ENCODE data around the gene CCDC24. TPM values are rescaled to one million over a fixed set of nuclear protein-coding genes. Genes with fewer than 3 reads are reported as not detected.

Gene CCDC24
- polyA plus RNA-seq, 2 of the 4 experiments (the other 2 are of a cell fraction), result 2.0 to 10.2 TPM

DNA sequence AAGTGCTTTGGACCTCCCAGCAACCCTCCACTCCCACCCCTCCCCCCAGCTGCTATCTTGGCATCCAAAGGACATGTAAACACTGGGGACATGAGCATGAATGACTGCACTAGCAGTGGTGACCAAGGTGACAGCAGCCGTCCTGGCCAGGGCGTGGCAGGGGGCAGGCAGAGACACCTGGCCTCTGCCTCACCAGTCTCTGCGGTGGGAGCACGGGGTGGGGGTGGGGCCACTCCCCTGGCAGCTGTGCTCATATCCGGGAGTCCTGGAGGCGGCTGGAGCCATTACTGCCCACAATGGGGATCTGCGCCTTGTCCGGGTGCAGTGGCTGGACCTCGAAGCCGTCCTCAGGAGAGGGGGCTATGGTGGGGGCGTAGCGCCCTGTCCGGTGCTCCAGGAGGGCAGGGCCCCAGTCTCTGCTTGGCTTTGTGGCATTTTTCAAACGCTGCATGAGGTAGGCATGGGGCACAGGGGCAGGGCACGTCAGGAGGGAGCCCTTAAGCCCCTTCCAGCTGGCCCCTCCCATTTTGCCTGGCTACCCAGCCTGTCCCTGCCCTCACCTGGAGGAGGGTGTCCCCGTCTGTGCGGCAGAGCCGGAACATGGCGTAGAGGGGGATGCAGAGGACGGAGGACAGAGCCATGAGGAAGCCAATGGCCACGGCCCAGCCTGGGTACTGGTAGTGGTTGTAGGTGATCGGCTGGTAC, 6.0 kb downstream of the CCDC24 start:
- FAIRE-seq (no peak), ATAC-seq (no peak), DNase-seq (ENCODE audit: low read depth in 1 of 2, low spot score in 1 of 2) (no peak)
- 90% methylated on average over 7 of the region's 22 CpGs for WGBS (ENCODE audit: missing lambda C conversion rate)
- no peaks in the 10 kb centered on the region for H3K9me3 ChIP-seq
- TF ChIP-seq FOSB (CRISPR knock-in tag; IDR thresholded peaks at IDR 0.05) (no peak), ZC3H11A (IDR thresholded peaks at IDR 0.05) (no peak), CBX8 (IDR thresholded peaks at IDR 0.05) (no peak)
- TF ChIP-seq, protein P1, sequence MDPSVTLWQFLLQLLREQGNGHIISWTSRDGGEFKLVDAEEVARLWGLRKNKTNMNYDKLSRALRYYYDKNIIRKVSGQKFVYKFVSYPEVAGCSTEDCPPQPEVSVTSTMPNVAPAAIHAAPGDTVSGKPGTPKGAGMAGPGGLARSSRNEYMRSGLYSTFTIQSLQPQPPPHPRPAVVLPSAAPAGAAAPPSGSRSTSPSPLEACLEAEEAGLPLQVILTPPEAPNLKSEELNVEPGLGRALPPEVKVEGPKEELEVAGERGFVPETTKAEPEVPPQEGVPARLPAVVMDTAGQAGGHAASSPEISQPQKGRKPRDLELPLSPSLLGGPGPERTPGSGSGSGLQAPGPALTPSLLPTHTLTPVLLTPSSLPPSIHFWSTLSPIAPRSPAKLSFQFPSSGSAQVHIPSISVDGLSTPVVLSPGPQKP (IDR thresholded peaks at IDR 0.05; ENCODE audit: low read depth, low read length), result no peak
- TF ChIP-seq, protein P2, sequence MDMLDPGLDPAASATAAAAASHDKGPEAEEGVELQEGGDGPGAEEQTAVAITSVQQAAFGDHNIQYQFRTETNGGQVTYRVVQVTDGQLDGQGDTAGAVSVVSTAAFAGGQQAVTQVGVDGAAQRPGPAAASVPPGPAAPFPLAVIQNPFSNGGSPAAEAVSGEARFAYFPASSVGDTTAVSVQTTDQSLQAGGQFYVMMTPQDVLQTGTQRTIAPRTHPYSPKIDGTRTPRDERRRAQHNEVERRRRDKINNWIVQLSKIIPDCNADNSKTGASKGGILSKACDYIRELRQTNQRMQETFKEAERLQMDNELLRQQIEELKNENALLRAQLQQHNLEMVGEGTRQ (IDR thresholded peaks at IDR 0.05), result no peak
- no peak overlapping the region for H3K4me3 ChIP-seq
- POLR2A ChIA-PET, result no interaction called here
- H3K4me1 ChIP-seq, result 0 out of 3 replicates have a peak, but pooled peaks cover 3% of the 10 kb centered on the region
- H3K4me2 ChIP-seq, result no peak overlapping the region
- CTCF ChIA-PET, result interaction anchor here (0.5 to 11.5 kb wide), 4 partner anchors 9 to 51 kb away, joined by 3 to 412 read pairs (median 4); partner anchors contain the start of gene SLC6A9
- H3K27ac ChIP-seq, result no peak overlapping the region

DNA sequence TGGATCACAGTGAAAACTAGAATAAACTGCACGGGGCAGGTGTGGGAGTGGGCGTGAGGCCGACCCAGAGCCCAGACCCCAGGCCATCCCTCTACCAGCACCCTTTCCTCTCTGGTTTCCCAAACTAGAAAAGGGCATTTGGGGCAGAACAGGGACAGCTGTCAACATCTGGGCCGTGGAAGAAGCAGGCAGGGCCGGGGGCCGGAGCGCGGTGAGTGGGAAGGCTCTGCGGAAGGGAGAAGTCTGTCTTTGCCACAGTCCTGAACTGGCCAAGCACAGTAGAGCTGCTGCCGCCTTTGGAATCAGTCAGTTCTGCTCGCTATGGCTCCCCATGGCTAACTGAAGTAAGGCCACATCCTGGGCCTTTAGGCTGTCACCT, 6.6 kb downstream of the CCDC24 start:
- H3K4me2 ChIP-seq, result no peak overlapping the region
- ChIA-PET CTCF (interaction anchor here (0.5 to 11.5 kb wide), 4 partner anchors 9 to 50 kb away, joined by 3 to 412 read pairs (median 8); partner anchors contain the start of gene SLC6A9), POLR2A (no interaction called here)
- H3K4me3 ChIP-seq, result no peak overlapping the region
- 0 out of 3 replicates have a peak, but pooled peaks cover 3% of the 10 kb centered on the region for H3K4me1 ChIP-seq
- 91% methylated on average over 11 of the region's 11 CpGs for WGBS (ENCODE audit: missing lambda C conversion rate)
- DNase-seq (ENCODE audit: low read depth in 1 of 2, low spot score in 1 of 2) (no peak), FAIRE-seq (no peak), ATAC-seq (no peak)
- no peak for TF ChIP-seq MAZ (IDR thresholded peaks at IDR 0.05; ENCODE audit: borderline replicate concordance, low read depth, low read length)
- TF ChIP-seq GATA3 (IDR thresholded peaks at IDR 0.05; ENCODE audit: borderline replicate concordance), result no peak
- no peak for TF ChIP-seq HEYL (CRISPR knock-in tag; IDR thresholded peaks at IDR 0.05)
- no peak for TF ChIP-seq HOXB13 (CRISPR knock-in tag; IDR thresholded peaks at IDR 0.05; ENCODE audit: low read depth)
- TF ChIP-seq SREBF2 (IDR thresholded peaks at IDR 0.05), result no peak
- TF ChIP-seq, protein P3, sequence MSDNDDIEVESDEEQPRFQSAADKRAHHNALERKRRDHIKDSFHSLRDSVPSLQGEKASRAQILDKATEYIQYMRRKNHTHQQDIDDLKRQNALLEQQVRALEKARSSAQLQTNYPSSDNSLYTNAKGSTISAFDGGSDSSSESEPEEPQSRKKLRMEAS (IDR thresholded peaks at IDR 0.05), result no peak
- no peak overlapping the region for H3K27ac ChIP-seq
- no peaks in the 10 kb centered on the region for H3K9me3 ChIP-seq

DNA sequence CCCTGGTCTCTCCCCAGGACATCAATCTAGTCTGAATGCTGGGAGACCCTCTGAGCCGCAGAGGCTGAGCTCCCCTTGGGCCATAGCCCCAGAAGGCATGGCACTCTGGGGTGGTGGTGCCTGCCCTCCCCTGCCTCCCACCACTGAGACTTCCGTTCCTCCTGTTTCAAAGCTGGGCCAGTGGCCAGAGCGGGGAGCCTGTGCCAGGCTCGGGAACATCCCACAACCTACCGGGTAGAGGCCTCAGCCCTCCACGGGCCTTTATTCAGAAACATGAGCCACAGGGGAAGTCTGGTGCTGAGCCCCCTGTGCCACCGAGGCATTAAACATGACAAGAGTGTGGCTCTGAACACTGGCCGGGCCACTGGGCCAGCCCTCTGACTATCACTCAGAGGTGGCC, 8.1 kb downstream of the CCDC24 start:
- Histone ChIP-seq H3K9me3 (no peaks in the 10 kb centered on the region), H3K4me1 (0 out of 3 replicates have a peak, but pooled peaks cover 3% of the 10 kb centered on the region), H3K27ac (no peak overlapping the region), H3K4me3 (no peak overlapping the region), H3K4me2 (no peak overlapping the region)
- ChIA-PET CTCF (interaction anchor here (0.6 to 11.5 kb wide), 3 partner anchors 26 to 49 kb away, joined by 3 to 412 read pairs (median 12); partner anchors contain the start of gene SLC6A9), POLR2A (no interaction called here)
- FAIRE-seq (no peak), ATAC-seq (no peak), DNase-seq (ENCODE audit: low read depth in 1 of 2, low spot score in 1 of 2) (no peak)
- TF ChIP-seq, protein P4, sequence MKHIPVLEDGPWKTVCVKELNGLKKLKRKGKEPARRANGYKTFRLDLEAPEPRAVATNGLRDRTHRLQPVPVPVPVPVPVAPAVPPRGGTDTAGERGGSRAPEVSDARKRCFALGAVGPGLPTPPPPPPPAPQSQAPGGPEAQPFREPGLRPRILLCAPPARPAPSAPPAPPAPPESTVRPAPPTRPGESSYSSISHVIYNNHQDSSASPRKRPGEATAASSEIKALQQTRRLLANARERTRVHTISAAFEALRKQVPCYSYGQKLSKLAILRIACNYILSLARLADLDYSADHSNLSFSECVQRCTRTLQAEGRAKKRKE (CRISPR knock-in tag; IDR thresholded peaks at IDR 0.05; ENCODE audit: low read depth), result no peak
- TF ChIP-seq FOSL2 (IDR thresholded peaks at IDR 0.05) (no peak), FOSL2 (CRISPR knock-in tag; IDR thresholded peaks at IDR 0.05) (no peak), POLR2AphosphoS2 (conservative IDR thresholded peaks at IDR 0.05; ENCODE audit: low read length) (no peak)
- 87% methylated on average over 3 of the region's 8 CpGs for WGBS (ENCODE audit: missing lambda C conversion rate)

DNA sequence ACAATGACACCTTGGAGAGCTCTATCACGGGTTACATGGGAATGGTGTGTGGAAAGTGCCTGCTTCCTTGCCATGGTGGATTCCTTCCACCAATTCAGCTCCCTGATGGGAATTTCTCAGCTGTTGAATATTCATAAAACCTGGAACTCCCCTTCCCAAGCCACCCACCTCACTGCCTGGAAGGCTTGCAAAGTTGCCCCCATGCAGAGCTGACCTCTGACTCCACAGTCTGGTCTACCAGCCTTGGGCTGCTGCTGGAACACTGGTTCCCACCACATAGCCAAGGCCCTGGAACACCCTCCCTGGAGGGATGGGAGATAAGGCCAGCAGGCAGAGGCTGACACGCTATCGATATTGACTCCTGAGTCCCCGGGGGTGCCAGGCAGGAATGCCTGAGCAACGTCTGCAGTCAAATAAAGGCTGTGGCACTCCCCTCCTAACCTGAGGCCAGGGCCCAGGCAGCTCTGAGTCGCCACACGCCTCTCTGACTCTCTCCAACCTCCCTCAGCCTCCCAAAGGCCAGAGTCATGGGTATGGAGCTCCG, 8.8 kb downstream of the CCDC24 start:
- H3K4me3 ChIP-seq, result no peak overlapping the region
- FAIRE-seq, result no peak
- no peak for ATAC-seq
- H3K27ac ChIP-seq, result no peak overlapping the region
- WGBS (ENCODE audit: missing lambda C conversion rate), result 82% methylated on average over 8 of the region's 8 CpGs
- no peaks in the 10 kb centered on the region for H3K9me3 ChIP-seq
- H3K4me1 ChIP-seq, result no peaks in the 10 kb centered on the region
- CTCF ChIA-PET, result interaction anchor here (0.6 to 11.5 kb wide), 3 partner anchors 26 to 48 kb away, joined by 3 to 412 read pairs (median 12); partner anchors contain the start of gene SLC6A9
- no peak for DNase-seq (ENCODE audit: low read depth in 1 of 2, low spot score in 1 of 2)
- POLR2A ChIA-PET, result no interaction called here
- no peak overlapping the region for H3K4me2 ChIP-seq
- no peak for TF ChIP-seq FOXS1 (CRISPR knock-in tag; IDR thresholded peaks at IDR 0.05)
- TF ChIP-seq HOXA7 (CRISPR knock-in tag; IDR thresholded peaks at IDR 0.05), result no peak
- TF ChIP-seq BHLHE40 (IDR thresholded peaks at IDR 0.05; ENCODE audit: low read depth, low read length), result no peak
- no peak for TF ChIP-seq KDM1A (IDR thresholded peaks at IDR 0.05; ENCODE audit: low read depth)
- no peak for TF ChIP-seq RNF2 (IDR thresholded peaks at IDR 0.05; ENCODE audit: borderline replicate concordance, low read depth)
- TF ChIP-seq, protein P5, sequence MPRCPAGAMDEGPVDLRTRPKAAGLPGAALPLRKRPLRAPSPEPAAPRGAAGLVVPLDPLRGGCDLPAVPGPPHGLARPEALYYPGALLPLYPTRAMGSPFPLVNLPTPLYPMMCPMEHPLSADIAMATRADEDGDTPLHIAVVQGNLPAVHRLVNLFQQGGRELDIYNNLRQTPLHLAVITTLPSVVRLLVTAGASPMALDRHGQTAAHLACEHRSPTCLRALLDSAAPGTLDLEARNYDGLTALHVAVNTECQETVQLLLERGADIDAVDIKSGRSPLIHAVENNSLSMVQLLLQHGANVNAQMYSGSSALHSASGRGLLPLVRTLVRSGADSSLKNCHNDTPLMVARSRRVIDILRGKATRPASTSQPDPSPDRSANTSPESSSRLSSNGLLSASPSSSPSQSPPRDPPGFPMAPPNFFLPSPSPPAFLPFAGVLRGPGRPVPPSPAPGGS (IDR thresholded peaks at IDR 0.05), result no peak
- TF ChIP-seq ESRRA (IDR thresholded peaks at IDR 0.05; ENCODE audit: borderline replicate concordance, low read length), result no peak
- no peak for TF ChIP-seq NFE2L2 (conservative IDR thresholded peaks at IDR 0.05; ENCODE audit: low read length)
- no peak for TF ChIP-seq NR3C1 (IDR thresholded peaks at IDR 0.05)
- no peak for TF ChIP-seq KDM5A (IDR thresholded peaks at IDR 0.05)
- no peak for TF ChIP-seq NPAS2 (CRISPR knock-in tag; IDR thresholded peaks at IDR 0.05; ENCODE audit: borderline replicate concordance)
- TF ChIP-seq HEYL (CRISPR knock-in tag; IDR thresholded peaks at IDR 0.05), result no peak
- TF ChIP-seq TFCP2L1 (CRISPR knock-in tag; IDR thresholded peaks at IDR 0.05), result no peak
- no peak for TF ChIP-seq HDAC2 (IDR thresholded peaks at IDR 0.05)
